ENCODE data around the gene BEND7.

DNA sequence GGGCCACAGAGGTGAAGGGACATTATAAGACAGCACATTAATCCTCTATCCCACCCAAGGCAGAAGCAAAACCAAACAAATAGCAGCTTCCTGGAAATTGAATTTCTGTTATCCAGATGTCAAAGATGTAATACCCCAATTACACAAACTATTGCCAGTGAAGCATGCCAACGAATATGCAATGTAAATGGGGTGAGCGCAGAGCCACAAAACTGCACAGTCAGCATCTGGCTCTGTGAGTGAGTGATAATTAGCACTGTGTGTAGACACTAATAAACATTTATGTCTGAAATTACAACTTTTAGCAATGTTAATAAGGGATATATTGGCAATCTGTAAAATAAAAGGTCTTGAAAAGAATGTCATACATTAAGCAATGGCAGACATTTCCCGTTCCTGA lies 3.2 kb downstream of the BEND7 start:
- no peak for TF ChIP-seq EZH2 (IDR thresholded peaks at IDR 0.05; ENCODE audit: low read length)
- TF ChIP-seq, protein P1, sequence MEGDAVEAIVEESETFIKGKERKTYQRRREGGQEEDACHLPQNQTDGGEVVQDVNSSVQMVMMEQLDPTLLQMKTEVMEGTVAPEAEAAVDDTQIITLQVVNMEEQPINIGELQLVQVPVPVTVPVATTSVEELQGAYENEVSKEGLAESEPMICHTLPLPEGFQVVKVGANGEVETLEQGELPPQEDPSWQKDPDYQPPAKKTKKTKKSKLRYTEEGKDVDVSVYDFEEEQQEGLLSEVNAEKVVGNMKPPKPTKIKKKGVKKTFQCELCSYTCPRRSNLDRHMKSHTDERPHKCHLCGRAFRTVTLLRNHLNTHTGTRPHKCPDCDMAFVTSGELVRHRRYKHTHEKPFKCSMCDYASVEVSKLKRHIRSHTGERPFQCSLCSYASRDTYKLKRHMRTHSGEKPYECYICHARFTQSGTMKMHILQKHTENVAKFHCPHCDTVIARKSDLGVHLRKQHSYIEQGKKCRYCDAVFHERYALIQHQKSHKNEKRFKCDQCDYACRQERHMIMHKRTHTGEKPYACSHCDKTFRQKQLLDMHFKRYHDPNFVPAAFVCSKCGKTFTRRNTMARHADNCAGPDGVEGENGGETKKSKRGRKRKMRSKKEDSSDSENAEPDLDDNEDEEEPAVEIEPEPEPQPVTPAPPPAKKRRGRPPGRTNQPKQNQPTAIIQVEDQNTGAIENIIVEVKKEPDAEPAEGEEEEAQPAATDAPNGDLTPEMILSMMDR (optimal IDR thresholded peaks at IDR 0.05 in 1 of 3, IDR thresholded peaks at IDR 0.05 in 1 of 3, conservative IDR thresholded peaks at IDR 0.05 in 1 of 3; ENCODE audit: extremely low read depth in 1 of 3, insufficient read depth in 2 of 3, low read length in 3 of 3), result no peak
